Stimulated activated CD4-positive, alpha-beta T cell treated with anti-CD3 and anti-CD28 coated beads, Interleukin-4, amount 100 ng/mL, for 48 hours (primary cell): ENCODE measurements around the gene RSPH10B2.
"Not testable (repeated sequence)": the region's sequence is repeated elsewhere in the genome, so short reads cannot be mapped to it uniquely, and the experiment has no call there.

Experiments
- DNase-seq, 2 donors: peaks; one replicate each; pipeline ENCODE4 v3.0.0-alpha.2; 2020; ENCODE audit warnings: low read depth in 2 of 2

The RSPH10B2 gene

GRCh38 chr7:6753964-6754363, at the start of gene RSPH10B2:
RSPH10B2 (plus strand) TSS chr7:6754103; CDS start chr7:6757678, 3,575 bp downstream.
- not testable (repeated sequence) for DNase-seq

- peak; percentile 8 to 9 for DNase-seq
Measured at GRCh38 chr7:6705959-6706665, 47.8 kb upstream of the RSPH10B2 start.

- peak; percentile 92 to 95 for DNase-seq
Measured at GRCh38 chr7:6706666-6707407, 47.1 kb upstream of the RSPH10B2 start, which contains the start of gene ZNF12. ZNF12 (minus strand) TSS chr7:6706947; CDS start chr7:6705173, 1,774 bp downstream.

GRCh38 chr7:6708304-6708703, 45.6 kb upstream of the RSPH10B2 start:
- no peak for DNase-seq

- DNase-seq = peak in 1 of 2 donors; percentile 11
Measured at GRCh38 chr7:6709808-6710207, 44.1 kb upstream of the RSPH10B2 start.

GRCh38 chr7:6714360-6714759, 39.5 kb upstream of the RSPH10B2 start:
- no peak for DNase-seq

- not testable (repeated sequence) for DNase-seq
Measured at GRCh38 chr7:6715898-6716297, 38.0 kb upstream of the RSPH10B2 start.

- no peak for DNase-seq
Measured at GRCh38 chr7:6718124-6718523, 35.8 kb upstream of the RSPH10B2 start.

- DNase-seq = not testable (repeated sequence)
Measured at GRCh38 chr7:6724351-6724750, 29.6 kb upstream of the RSPH10B2 start.

GRCh38 chr7:6725003-6725402, 28.9 kb upstream of the RSPH10B2 start:
- no peak for DNase-seq

GRCh38 chr7:6726341-6726740, 27.6 kb upstream of the RSPH10B2 start:
- DNase-seq = not testable (repeated sequence)

GRCh38 chr7:6727663-6728062, 26.2 kb upstream of the RSPH10B2 start:
- DNase-seq = no peak

GRCh38 chr7:6728893-6729491, 24.9 kb upstream of the RSPH10B2 start:
- not testable (repeated sequence) for DNase-seq

- peak; percentile 72 to 83 for DNase-seq
Measured at GRCh38 chr7:6729492-6730342, 24.2 kb upstream of the RSPH10B2 start.

- no peak for DNase-seq
Measured at GRCh38 chr7:6730343-6730633, 23.6 kb upstream of the RSPH10B2 start.

- not testable (repeated sequence) for DNase-seq
Measured at GRCh38 chr7:6738415-6738814, 15.5 kb upstream of the RSPH10B2 start.

- not testable (repeated sequence) for DNase-seq
Measured at GRCh38 chr7:6744410-6745100, 9.3 kb upstream of the RSPH10B2 start.

- not testable (repeated sequence) for DNase-seq
Measured at GRCh38 chr7:6749335-6749734, 4.6 kb upstream of the RSPH10B2 start.

- DNase-seq = not testable (repeated sequence)
Measured at GRCh38 chr7:6750173-6750572, 3.7 kb upstream of the RSPH10B2 start.

GRCh38 chr7:6761186-6761585, 7.3 kb downstream of the RSPH10B2 start:
- not testable (repeated sequence) for DNase-seq

- not testable (repeated sequence) for DNase-seq
Measured at GRCh38 chr7:6781581-6781980, 27.7 kb downstream of the RSPH10B2 start.
